ENCODE data around the gene PPP1R9A.

PPP1R9A gene

DNA sequence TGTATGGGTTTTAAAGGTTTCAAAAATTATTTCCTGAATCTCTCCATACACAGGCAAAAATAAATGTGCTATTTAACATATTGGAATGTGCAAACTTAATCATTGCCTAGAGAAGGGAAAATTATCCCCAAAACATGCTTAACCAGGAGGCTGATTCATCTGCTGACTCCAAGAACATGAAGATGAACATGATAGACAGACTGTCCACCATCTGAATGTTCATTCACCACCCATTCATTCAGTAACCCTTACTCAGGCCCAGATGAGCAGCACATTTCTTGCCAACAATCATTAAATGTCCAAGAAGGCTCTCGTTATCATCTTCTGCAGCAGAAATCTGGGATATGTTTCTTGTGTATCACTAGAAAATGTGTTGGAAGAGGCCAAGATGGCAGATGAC is 110.6 kb downstream of the PPP1R9A start:
- TF ChIP-seq, protein P1, sequence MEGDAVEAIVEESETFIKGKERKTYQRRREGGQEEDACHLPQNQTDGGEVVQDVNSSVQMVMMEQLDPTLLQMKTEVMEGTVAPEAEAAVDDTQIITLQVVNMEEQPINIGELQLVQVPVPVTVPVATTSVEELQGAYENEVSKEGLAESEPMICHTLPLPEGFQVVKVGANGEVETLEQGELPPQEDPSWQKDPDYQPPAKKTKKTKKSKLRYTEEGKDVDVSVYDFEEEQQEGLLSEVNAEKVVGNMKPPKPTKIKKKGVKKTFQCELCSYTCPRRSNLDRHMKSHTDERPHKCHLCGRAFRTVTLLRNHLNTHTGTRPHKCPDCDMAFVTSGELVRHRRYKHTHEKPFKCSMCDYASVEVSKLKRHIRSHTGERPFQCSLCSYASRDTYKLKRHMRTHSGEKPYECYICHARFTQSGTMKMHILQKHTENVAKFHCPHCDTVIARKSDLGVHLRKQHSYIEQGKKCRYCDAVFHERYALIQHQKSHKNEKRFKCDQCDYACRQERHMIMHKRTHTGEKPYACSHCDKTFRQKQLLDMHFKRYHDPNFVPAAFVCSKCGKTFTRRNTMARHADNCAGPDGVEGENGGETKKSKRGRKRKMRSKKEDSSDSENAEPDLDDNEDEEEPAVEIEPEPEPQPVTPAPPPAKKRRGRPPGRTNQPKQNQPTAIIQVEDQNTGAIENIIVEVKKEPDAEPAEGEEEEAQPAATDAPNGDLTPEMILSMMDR (IDR thresholded peaks at IDR 0.05; ENCODE audit: low read length, missing control alignments): no peak
- H3K4me3 ChIP-seq (replicated peaks; ENCODE audit: low read depth, low read length): no peak overlapping the region
- DNase-seq (ENCODE audit: low read depth): no peak

DNA sequence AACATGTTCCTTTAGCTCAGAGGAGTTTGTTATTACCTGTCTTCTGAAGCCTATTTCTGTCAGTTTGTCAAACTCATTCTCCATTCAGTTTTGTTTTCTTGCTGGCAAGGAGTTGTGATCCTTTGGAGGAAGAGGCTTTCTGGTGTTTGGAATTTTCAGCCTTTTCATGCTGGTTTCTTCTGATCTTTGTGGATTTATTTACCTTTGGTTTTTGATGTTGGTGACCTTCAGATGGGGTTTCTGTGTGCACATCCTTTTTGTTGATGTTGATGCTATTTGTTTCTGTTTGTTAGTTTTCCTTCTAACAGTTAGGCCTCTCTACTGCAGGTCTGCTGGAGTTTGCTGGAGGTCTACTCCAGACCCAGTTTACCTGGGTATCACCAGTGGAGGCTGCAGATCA is 118.6 kb downstream of the PPP1R9A start:
- TF ChIP-seq, protein P1 (IDR thresholded peaks at IDR 0.05; ENCODE audit: low read length, missing control alignments): no peak
- H3K4me3 ChIP-seq (replicated peaks; ENCODE audit: low read depth, low read length): no peak overlapping the region
- DNase-seq (ENCODE audit: low read depth): no peak

DNA sequence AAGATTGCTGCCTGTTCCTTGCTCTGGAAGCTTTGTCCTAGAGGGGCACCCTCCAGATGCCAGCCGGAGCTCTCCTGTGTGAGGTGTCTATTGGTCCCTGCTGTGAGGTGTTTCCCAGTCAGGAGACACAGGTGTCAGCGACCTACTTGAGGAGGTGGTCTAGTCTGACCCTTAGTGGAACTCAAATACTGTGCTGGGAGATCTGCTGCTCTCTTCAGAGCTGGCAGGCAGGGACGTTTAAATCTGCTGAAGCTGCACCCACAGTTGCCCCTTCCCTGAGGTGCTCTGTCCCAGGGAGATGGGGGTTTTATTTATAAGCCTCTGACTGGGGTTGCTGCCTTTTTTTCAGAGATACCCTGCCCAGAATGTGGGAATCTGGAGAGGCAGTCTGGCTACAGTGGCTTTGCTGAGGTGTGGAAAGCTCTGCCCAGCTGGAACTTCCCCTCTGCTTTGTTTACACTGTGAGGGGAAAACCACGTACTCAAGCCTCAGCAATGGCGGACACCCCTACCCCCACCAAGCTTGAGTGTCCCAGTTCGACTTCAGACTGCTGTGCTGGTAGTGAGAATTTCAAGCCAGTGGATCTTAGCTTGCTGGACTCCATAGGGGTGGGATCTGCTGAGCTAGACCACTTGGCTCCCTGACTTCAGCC is 119.2 kb downstream of the PPP1R9A start:
- TF ChIP-seq, protein P1 (IDR thresholded peaks at IDR 0.05; ENCODE audit: low read length, missing control alignments): no peak
- no peak for DNase-seq (ENCODE audit: low read depth)
- H3K4me3 ChIP-seq (replicated peaks; ENCODE audit: low read depth, low read length): no peak overlapping the region

DNA sequence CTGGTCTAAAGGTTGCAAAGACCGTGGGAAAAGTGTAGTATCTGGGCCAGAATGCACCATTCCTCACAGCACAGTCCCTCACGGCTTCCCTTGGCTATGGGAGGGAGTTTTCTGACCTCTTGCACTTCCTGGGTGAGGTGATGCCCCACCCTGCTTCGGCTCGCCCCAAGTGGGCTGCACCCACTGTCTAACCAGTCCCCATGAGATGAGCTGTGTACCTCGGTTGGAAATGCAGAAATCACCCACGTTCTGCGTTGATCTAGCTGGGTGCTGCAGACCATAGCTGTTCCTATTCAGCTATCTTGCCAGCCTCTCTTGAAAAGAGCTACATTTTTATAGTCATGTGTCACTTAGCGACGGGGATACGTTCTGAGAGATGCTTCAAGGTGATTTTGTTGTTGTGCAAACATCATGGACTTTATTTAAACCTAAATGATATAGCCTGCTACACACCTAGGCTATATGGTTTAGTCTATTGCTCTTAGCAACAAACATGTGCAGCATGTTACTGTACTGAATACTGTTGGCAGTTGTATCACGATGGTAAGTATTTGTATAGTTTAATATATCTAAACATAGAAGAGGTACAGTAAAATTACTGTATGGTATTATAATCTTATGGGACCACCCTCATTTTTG is 120.0 kb downstream of the PPP1R9A start:
- H3K4me3 ChIP-seq (replicated peaks; ENCODE audit: low read depth, low read length): no peak overlapping the region
- DNase-seq (ENCODE audit: low read depth): no peak
- TF ChIP-seq, protein P1 (IDR thresholded peaks at IDR 0.05; ENCODE audit: low read length, missing control alignments): no peak

DNA sequence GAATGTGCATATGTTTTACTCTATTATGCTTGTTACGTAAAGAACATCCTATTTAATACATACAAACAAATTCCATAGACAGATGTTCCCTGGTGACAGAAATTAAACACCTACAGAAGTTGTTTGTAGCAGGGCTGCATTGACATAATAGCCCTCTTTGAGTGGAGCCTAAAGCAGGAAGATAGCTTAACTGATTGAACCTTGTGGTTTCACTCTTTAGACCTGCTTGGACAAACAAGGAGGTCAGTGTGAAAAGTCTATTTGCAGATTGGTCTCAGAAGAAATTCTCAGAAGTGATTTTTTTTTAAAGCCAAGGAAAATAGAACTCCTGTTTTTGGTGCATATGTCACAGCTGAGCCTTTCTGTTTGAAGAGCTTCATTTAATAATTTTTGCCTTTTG is 121.3 kb downstream of the PPP1R9A start:
- no peak for DNase-seq (ENCODE audit: low read depth)
- H3K4me3 ChIP-seq (replicated peaks; ENCODE audit: low read depth, low read length): no peak overlapping the region
- TF ChIP-seq, protein P1 (IDR thresholded peaks at IDR 0.05; ENCODE audit: low read length, missing control alignments): no peak

DNA sequence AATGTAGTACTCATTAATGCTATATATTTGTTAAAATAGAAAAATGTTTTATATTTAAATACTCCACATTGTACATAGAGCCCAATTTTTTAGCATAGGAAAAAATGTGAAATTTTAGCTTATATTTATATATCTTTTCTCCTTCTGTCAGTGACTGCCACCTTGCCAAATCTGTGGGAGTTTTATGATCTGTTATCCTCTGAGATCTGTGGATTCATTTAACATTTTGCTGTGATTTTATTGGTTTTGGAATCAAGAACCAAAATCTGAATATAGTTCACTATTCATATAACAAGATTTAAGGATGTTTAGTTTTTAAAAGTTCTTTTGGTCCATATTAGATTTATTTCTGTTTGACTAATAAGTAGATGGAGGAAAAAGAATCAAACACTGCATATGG is 127.9 kb downstream of the PPP1R9A start:
- TF ChIP-seq, protein P1 (IDR thresholded peaks at IDR 0.05; ENCODE audit: low read length, missing control alignments): no peak

DNA sequence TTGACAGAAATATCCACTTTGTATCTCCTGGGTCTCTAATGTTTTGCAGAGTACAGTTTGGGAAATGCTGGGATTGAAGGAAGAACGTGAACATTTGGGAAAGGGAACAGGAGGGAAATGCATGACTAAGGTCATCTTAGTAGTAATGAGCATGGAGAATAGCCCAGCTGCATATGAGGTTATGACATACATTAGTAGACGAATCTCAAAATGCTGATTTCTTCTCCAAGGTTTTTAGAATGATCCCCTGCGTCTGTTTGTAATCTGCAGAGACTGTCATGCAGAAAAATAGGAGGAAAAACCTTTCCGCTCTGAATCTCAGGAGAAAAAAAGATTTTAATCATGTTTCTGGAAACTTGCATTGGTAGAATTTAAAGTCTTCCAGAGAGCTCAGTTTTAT is 133.6 kb downstream of the PPP1R9A start:
- TF ChIP-seq, protein P1 (IDR thresholded peaks at IDR 0.05; ENCODE audit: low read length, missing control alignments): no peak
- DNase-seq (ENCODE audit: low read depth): no peak
- H3K4me3 ChIP-seq (replicated peaks; ENCODE audit: low read depth, low read length): no peak overlapping the region

More for the DNA sequence above, 127.9 kb downstream of the PPP1R9A start:
- DNase-seq (ENCODE audit: low read depth): no peak
- H3K4me3 ChIP-seq (replicated peaks; ENCODE audit: low read depth, low read length): no peak overlapping the region

Data from fibroblast of pulmonary artery (primary cell).